NCI-H2107 treated with DMSO at 0.1 percent for 48 hours (cell line): ENCODE measurements around the gene HK1.

Experiments used
- DNase-seq: peaks from one replicate; lab custom pipeline; 2025; ENCODE audit not compliant: unreplicated experiment; lab: John Stamatoyannopoulos, UW

The HK1 gene

GRCh38 chr10:69416695-69417094, 138.4 kb downstream of the HK1 start, which contains the start of gene TACR2:
Gene TACR2 (minus strand): TSS chr10:69416918. CDS start chr10:69416323, 595 bp downstream.
- no peak for DNase-seq

GRCh38 chr10:69417542-69417941, 139.2 kb downstream of the HK1 start:
- DNase-seq: no peak

- no peak for DNase-seq
Measured at GRCh38 chr10:69418052-69418752, 139.9 kb downstream of the HK1 start.

- DNase-seq: no peak
Measured at GRCh38 chr10:69419096-69419743, 140.9 kb downstream of the HK1 start.

- DNase-seq: no peak
Measured at GRCh38 chr10:69419744-69420126, 141.4 kb downstream of the HK1 start.

- peak; percentile 26 for DNase-seq
Measured at GRCh38 chr10:69421611-69422308, 143.5 kb downstream of the HK1 start.

- no peak for DNase-seq
Measured at GRCh38 chr10:69422676-69423075, 144.4 kb downstream of the HK1 start.

GRCh38 chr10:69425041-69425440, 146.7 kb downstream of the HK1 start:
- DNase-seq: no peak

- no peak for DNase-seq
Measured at GRCh38 chr10:69425511-69426298, 147.4 kb downstream of the HK1 start.

GRCh38 chr10:69426376-69426727, 148.1 kb downstream of the HK1 start:
- DNase-seq: no peak

GRCh38 chr10:69428165-69428564, 149.9 kb downstream of the HK1 start:
- peak; percentile 78 for DNase-seq

- DNase-seq: no peak
Measured at GRCh38 chr10:69434169-69434568, 155.9 kb downstream of the HK1 start.

GRCh38 chr10:69434926-69435325, 156.6 kb downstream of the HK1 start:
- no peak for DNase-seq

GRCh38 chr10:69435966-69436520, 157.7 kb downstream of the HK1 start:
- no peak for DNase-seq

- DNase-seq: no peak
Measured at GRCh38 chr10:69437321-69438259, 159.3 kb downstream of the HK1 start.

GRCh38 chr10:69438536-69439349, 160.4 kb downstream of the HK1 start:
- DNase-seq: no peak

GRCh38 chr10:69439350-69439739, 161.0 kb downstream of the HK1 start:
- no peak for DNase-seq

- no peak for DNase-seq
Measured at GRCh38 chr10:69439813-69440506, 161.7 kb downstream of the HK1 start.

- DNase-seq: no peak
Measured at GRCh38 chr10:69443354-69443753, 165.1 kb downstream of the HK1 start.
